ENCODE results near the gene PSME3IP1. TPM values are rescaled to one million over a fixed set of nuclear protein-coding genes. Genes with fewer than 3 reads are reported as not detected.

The PSME3IP1 gene
- polyA plus RNA-seq, 3 donors, result 75.4 to 133 (median 78.6) TPM

DNA sequence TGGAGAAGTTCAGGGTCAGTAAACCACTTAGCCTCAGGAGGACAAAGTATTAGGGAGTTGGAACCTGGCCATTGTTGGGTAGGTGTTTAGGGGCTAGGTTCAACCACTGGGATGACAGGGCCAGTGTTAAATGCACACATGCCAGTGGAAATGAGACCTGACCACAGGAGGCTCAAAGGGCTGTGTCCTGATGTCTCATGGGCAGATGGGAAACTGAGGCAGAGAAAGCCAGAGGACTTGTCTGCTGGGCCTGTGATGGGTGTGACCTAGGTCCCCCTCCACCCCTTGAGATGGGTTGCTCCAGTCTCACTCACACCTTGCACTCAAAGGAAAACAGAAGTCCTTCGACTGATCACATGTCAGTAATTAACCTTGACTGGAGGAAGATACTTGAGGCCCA, 77.4 kb downstream of the PSME3IP1 start:
- H3K9me3 ChIP-seq (replicated peaks in 1 of 2; ENCODE audit: control insufficient read depth in 1 of 2, insufficient read depth in 1 of 2, low read length in 2 of 2), result no peaks in the 10 kb centered on the region
- 20% methylated on average over 1 of the region's 1 CpG for WGBS (ENCODE audit: insufficient coverage)
- H3K4me1 Mint-ChIP-seq, result peaks cover 23% of the 10 kb centered on the region
- H3K79me2 ChIP-seq (ENCODE audit: insufficient read depth, low read length), result peaks cover 81% of the 10 kb centered on the region
- intact Hi-C loops (cut with micrococcal nuclease), result no loop called here
- H3K4me3 Mint-ChIP-seq, result no peak overlapping the region
- H3K4me1 ChIP-seq (ENCODE audit: control insufficient read depth in 1 of 2, insufficient read depth in 2 of 2, low read length in 2 of 2), result peaks cover 4% of the 10 kb centered on the region in 2 donors
- peaks cover 0 to 2% (median 0%) of the 10 kb centered on the region in 3 donors for H3K27me3 Mint-ChIP-seq (ENCODE audit: low read depth in 3 of 3)
- H4K20me1 ChIP-seq (ENCODE audit: insufficient read depth, low read length), result peaks cover 57% of the 10 kb centered on the region
- TF ChIP-seq, protein P1, sequence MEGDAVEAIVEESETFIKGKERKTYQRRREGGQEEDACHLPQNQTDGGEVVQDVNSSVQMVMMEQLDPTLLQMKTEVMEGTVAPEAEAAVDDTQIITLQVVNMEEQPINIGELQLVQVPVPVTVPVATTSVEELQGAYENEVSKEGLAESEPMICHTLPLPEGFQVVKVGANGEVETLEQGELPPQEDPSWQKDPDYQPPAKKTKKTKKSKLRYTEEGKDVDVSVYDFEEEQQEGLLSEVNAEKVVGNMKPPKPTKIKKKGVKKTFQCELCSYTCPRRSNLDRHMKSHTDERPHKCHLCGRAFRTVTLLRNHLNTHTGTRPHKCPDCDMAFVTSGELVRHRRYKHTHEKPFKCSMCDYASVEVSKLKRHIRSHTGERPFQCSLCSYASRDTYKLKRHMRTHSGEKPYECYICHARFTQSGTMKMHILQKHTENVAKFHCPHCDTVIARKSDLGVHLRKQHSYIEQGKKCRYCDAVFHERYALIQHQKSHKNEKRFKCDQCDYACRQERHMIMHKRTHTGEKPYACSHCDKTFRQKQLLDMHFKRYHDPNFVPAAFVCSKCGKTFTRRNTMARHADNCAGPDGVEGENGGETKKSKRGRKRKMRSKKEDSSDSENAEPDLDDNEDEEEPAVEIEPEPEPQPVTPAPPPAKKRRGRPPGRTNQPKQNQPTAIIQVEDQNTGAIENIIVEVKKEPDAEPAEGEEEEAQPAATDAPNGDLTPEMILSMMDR (IDR thresholded peaks at IDR 0.05), result no peak
- peaks cover 15 to 25% of the 10 kb centered on the region in 2 donors for H3K36me3 ChIP-seq (replicated peaks in 1 of 2; ENCODE audit: control insufficient read depth in 1 of 2, insufficient read depth in 2 of 2, low read length in 2 of 2)
- H3K4me2 ChIP-seq (replicated peaks; ENCODE audit: extremely low read depth, low read length, poor library complexity, severe bottlenecking), result no peak overlapping the region
- peak overlapping the region in 1 of 2 donors; percentile 9 for H3K27ac ChIP-seq (ENCODE audit: low read depth in 1 of 2, low read length in 2 of 2)
- H3K9me3 Mint-ChIP-seq, result no peaks in the 10 kb centered on the region
- H3K36me3 Mint-ChIP-seq, result peaks cover 12 to 41% of the 10 kb centered on the region in 2 donors
- no peak for DNase-seq
- no peaks in the 10 kb centered on the region for H3K27me3 ChIP-seq (ENCODE audit: control insufficient read depth in 2 of 2, insufficient read depth in 2 of 2, low read length in 2 of 2)
- peak overlapping the region in 1 of 7 donors; percentile 42 for H3K27ac Mint-ChIP-seq
- no peak overlapping the region for H3K4me3 ChIP-seq (replicated peaks in 1 of 3; ENCODE audit: low read depth in 2 of 3, low read length in 3 of 3)
- no peak overlapping the region for H2AFZ ChIP-seq (ENCODE audit: insufficient read depth, low read depth, low read length, poor library complexity, severe bottlenecking)
- H3K9ac ChIP-seq (ENCODE audit: insufficient read depth, low read length, poor library complexity, severe bottlenecking), result no peak overlapping the region

DNA sequence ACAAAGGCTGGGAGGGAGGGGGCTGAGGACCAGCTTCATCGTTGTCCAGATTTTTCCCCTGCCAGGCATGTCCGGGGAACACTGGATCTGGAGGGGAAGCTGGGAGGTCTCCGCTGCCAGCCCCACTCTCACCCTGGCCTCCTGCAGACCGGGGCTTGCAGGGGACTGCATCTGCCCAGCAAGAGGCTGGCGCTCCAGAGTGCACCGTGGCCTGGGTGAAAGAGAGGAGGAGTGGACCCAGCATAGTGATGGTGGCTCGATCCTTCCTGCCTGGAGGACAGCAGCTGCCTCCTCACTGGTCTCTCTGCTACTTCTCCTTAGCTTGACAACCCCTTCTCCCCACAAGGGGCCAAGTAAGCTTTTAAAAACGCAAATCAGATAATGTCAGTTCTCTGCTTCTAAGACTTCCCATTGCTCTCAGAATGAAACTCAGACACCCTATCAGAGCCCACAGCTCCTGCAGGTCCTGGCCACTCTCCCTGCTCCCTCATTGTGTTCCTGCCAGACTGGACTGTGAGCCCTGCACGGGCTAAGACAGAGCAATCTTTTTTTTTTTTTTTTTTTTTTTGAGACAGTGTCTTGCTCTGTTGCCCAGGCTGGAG, 78.4 kb downstream of the PSME3IP1 start:
- peaks cover 63% of the 10 kb centered on the region for H4K20me1 ChIP-seq (ENCODE audit: insufficient read depth, low read length)
- H3K27ac Mint-ChIP-seq, result peak overlapping the region in 2 of 7 donors; percentile 29 to 52
- H3K27ac ChIP-seq (ENCODE audit: low read depth in 1 of 2, low read length in 2 of 2), result no peak overlapping the region
- H3K9me3 Mint-ChIP-seq, result no peaks in the 10 kb centered on the region
- no peaks in the 10 kb centered on the region for H3K27me3 ChIP-seq (ENCODE audit: control insufficient read depth in 2 of 2, insufficient read depth in 2 of 2, low read length in 2 of 2)
- TF ChIP-seq, protein P1 (IDR thresholded peaks at IDR 0.05), result no peak
- no peak overlapping the region for H2AFZ ChIP-seq (ENCODE audit: insufficient read depth, low read depth, low read length, poor library complexity, severe bottlenecking)
- DNase-seq, result no peak
- intact Hi-C loops (cut with micrococcal nuclease), result no loop called here
- no peak overlapping the region for H3K4me2 ChIP-seq (replicated peaks; ENCODE audit: extremely low read depth, low read length, poor library complexity, severe bottlenecking)
- H3K36me3 ChIP-seq (replicated peaks in 1 of 2; ENCODE audit: control insufficient read depth in 1 of 2, insufficient read depth in 2 of 2, low read length in 2 of 2), result peaks cover 8 to 15% of the 10 kb centered on the region in 2 donors
- peaks cover 8 to 41% of the 10 kb centered on the region in 2 donors for H3K36me3 Mint-ChIP-seq
- peaks cover 23% of the 10 kb centered on the region for H3K4me1 Mint-ChIP-seq
- H3K27me3 Mint-ChIP-seq (ENCODE audit: low read depth in 3 of 3), result peaks cover 0 to 2% (median 0%) of the 10 kb centered on the region in 3 donors
- peaks cover 4% of the 10 kb centered on the region in 2 donors for H3K4me1 ChIP-seq (ENCODE audit: control insufficient read depth in 1 of 2, insufficient read depth in 2 of 2, low read length in 2 of 2)
- 88% methylated on average over 4 of the region's 9 CpGs for WGBS (ENCODE audit: insufficient coverage)
- H3K9ac ChIP-seq (ENCODE audit: insufficient read depth, low read length, poor library complexity, severe bottlenecking), result no peak overlapping the region
- H3K4me3 Mint-ChIP-seq, result no peak overlapping the region
- H3K9me3 ChIP-seq (replicated peaks in 1 of 2; ENCODE audit: control insufficient read depth in 1 of 2, insufficient read depth in 1 of 2, low read length in 2 of 2), result no peaks in the 10 kb centered on the region
- no peak overlapping the region for H3K4me3 ChIP-seq (replicated peaks in 1 of 3; ENCODE audit: low read depth in 2 of 3, low read length in 3 of 3)
- H3K79me2 ChIP-seq (ENCODE audit: insufficient read depth, low read length), result peaks cover 87% of the 10 kb centered on the region

All from CD14-positive monocyte (primary cell).